ENCODE measurements around the gene PFDN4. TPM values are rescaled to one million over a fixed set of nuclear protein-coding genes. Genes with fewer than 3 reads are reported as not detected.

PFDN4 gene
- total RNA-seq, 1 donor from 2014 or later, result 143 TPM

- DNase-seq (ENCODE audit: low read depth), result no peak
These were observed 7.4 kb downstream of the PFDN4 start for GRCh38 chr20:54215157-54215789.

GRCh38 chr20:54217762-54218161 is 9.9 kb downstream of the PFDN4 start:
- Histone ChIP-seq H3K27me3 (ENCODE audit: control insufficient read depth, insufficient read depth, low read length) (no peaks in the 10 kb centered on the region), H3K36me3 (ENCODE audit: control insufficient read depth, insufficient read depth, low read length) (no peaks in the 10 kb centered on the region), H3K4me3 (ENCODE audit: low read depth, low read length) (no peak overlapping the region)
- TF ChIP-seq CTCF (IDR thresholded peaks at IDR 0.05; ENCODE audit: insufficient read depth, low read length, poor library complexity, severe bottlenecking), result no peak
- DNase-seq (ENCODE audit: low read depth), result no peak

More at GRCh38 chr20:54215157-54215789, 7.4 kb downstream of the PFDN4 start:
- Histone ChIP-seq H3K4me3 (ENCODE audit: low read depth, low read length) (no peak overlapping the region), H3K27me3 (ENCODE audit: control insufficient read depth, insufficient read depth, low read length) (no peaks in the 10 kb centered on the region), H3K36me3 (ENCODE audit: control insufficient read depth, insufficient read depth, low read length) (no peaks in the 10 kb centered on the region)
- TF ChIP-seq CTCF (IDR thresholded peaks at IDR 0.05; ENCODE audit: insufficient read depth, low read length, poor library complexity, severe bottlenecking), result no peak

GRCh38 chr20:54218470-54218869 is 10.6 kb downstream of the PFDN4 start:
- Histone ChIP-seq H3K36me3 (ENCODE audit: control insufficient read depth, insufficient read depth, low read length) (no peaks in the 10 kb centered on the region), H3K27me3 (ENCODE audit: control insufficient read depth, insufficient read depth, low read length) (no peaks in the 10 kb centered on the region), H3K4me3 (ENCODE audit: low read depth, low read length) (no peak overlapping the region)
- DNase-seq (ENCODE audit: low read depth), result no peak
- no peak for TF ChIP-seq CTCF (IDR thresholded peaks at IDR 0.05; ENCODE audit: insufficient read depth, low read length, poor library complexity, severe bottlenecking)

- DNase-seq (ENCODE audit: low read depth), result no peak
These were observed 12.0 kb downstream of the PFDN4 start for GRCh38 chr20:54219751-54220426.

GRCh38 chr20:54220722-54221121 is 12.8 kb downstream of the PFDN4 start:
- Histone ChIP-seq H3K36me3 (ENCODE audit: control insufficient read depth, insufficient read depth, low read length) (no peaks in the 10 kb centered on the region), H3K4me3 (ENCODE audit: low read depth, low read length) (no peak overlapping the region), H3K27me3 (ENCODE audit: control insufficient read depth, insufficient read depth, low read length) (no peaks in the 10 kb centered on the region)
- no peak for DNase-seq (ENCODE audit: low read depth)
- TF ChIP-seq CTCF (IDR thresholded peaks at IDR 0.05; ENCODE audit: insufficient read depth, low read length, poor library complexity, severe bottlenecking), result no peak

More at GRCh38 chr20:54219751-54220426, 12.0 kb downstream of the PFDN4 start:
- peak; percentile 50 for TF ChIP-seq CTCF (IDR thresholded peaks at IDR 0.05; ENCODE audit: insufficient read depth, low read length, poor library complexity, severe bottlenecking)
- Histone ChIP-seq H3K27me3 (ENCODE audit: control insufficient read depth, insufficient read depth, low read length) (no peaks in the 10 kb centered on the region), H3K4me3 (ENCODE audit: low read depth, low read length) (no peak overlapping the region), H3K36me3 (ENCODE audit: control insufficient read depth, insufficient read depth, low read length) (no peaks in the 10 kb centered on the region)

Measured in kidney epithelial cell (primary cell).